NCI-H82 treated with DMSO at 0.1 percent for 48 hours (cell line): ENCODE results near the gene DUOX1.
A peak's percentile ranks its signal among the peaks of the same experiment; 100 is the strongest.

Experiments
- DNase-seq: peaks from one replicate; lab custom pipeline; 2025; ENCODE audit not compliant: unreplicated experiment; lab: John Stamatoyannopoulos, UW

Gene DUOX1

DNA sequence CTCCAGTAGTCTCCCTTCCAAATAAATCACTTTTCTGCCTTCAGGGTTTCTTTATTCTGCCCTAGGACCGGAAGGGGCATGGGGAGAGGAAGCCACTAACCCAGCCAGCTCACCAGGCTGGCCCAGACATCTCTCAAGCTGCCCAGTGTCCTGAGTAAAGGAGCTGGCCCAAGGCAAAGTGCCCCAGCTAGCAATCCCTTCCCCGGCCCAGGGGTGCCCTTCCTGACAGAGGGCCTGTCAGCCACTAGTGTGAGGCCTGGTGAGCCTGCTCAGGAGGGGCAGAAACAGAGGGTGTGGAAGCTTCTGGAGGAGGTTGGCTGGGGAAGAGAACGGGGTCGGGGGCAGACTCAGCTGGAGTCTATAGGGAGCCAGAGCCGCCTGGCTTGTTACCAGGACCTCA, 35.7 kb downstream of the DUOX1 start:
- DNase-seq = no peak

DNA sequence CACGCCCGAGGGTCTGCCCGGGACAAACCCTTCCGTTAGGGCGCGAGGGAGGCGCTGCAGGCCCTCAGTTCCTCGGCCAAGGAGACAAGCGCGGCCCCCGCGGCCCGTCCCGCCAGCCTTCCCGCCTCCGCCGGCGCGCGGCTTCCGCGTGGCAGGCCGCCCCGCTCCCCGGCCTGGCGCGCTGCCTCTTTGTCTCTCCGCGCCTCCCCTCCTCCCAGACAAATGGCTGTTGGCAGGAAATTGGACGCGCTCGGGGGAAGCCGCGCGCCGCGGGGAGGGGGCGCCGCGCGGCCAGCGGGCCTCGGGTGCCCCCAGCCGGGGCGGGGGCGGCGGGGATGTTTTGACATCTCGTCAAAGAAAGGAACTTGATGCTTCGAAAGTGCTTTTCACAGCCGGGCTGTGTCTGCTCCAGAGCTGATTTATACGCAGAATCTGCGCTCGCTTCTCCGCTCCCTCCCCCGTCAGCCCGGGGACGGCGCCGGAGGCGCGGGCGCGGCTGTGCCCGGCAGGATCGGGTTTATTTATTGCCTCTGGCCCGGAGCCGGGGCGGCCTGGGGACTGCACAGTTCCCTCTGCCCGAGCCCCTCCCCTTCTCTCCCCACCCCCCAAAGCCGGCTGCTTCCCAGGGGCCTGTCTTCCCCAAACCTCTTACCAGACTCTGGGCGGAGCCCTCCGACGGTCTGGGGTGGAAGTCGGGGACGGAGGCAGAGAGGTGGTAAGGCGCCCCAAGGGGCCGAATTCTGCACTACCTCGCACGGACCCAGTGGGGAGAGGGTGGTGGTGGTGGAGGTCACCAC, 37.2 kb downstream of the DUOX1 start:
- peak; percentile 41 for DNase-seq

DNA sequence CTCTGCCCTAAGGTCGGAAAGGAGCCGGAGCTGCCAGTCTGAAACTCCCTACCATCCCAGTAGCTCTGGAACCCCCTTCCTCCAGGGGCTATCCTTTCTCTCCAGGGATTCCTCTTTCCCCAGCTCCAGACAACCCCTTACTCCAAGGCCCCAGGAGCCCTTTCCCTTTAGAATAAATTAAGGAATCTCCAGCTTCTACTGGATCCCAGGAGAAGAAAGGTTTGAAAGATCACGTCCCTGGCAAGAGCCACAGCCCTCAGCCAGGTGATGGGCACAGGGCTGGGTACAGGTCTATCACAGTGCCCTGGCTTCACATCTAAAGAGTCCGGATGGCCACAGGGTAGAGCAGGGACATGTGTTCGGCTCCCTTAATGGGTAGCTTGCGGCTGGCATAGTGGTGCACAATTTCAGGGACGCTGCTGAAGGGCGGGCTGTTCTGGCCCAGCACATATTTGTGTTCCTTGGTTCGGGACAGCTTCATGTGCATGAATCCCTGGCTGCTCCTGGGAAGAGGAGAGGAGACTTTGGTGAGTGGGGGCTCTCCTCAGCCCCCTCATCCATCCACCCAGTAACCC, 37.9 kb downstream of the DUOX1 start:
- DNase-seq = no peak

DNA sequence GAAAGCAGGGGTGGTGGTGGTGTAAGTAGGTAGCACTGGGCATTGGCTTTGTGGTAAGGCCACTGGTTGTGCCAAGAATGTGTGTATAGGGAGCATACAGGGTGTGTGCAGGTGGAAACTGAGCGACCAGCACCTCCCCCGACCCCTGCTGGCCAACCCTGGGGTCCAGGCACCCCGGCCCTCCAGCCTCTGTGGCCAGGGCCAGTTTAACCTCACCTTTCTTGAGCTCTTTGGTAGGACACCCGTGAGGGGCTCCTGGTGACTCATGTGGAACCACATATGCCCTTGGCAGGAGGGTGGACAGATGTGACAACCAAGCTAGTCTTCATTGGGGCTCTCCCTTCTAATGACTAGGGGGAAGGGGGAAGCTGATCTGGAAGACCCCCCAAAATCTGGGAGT, 38.5 kb downstream of the DUOX1 start:
- DNase-seq = no peak

DNA sequence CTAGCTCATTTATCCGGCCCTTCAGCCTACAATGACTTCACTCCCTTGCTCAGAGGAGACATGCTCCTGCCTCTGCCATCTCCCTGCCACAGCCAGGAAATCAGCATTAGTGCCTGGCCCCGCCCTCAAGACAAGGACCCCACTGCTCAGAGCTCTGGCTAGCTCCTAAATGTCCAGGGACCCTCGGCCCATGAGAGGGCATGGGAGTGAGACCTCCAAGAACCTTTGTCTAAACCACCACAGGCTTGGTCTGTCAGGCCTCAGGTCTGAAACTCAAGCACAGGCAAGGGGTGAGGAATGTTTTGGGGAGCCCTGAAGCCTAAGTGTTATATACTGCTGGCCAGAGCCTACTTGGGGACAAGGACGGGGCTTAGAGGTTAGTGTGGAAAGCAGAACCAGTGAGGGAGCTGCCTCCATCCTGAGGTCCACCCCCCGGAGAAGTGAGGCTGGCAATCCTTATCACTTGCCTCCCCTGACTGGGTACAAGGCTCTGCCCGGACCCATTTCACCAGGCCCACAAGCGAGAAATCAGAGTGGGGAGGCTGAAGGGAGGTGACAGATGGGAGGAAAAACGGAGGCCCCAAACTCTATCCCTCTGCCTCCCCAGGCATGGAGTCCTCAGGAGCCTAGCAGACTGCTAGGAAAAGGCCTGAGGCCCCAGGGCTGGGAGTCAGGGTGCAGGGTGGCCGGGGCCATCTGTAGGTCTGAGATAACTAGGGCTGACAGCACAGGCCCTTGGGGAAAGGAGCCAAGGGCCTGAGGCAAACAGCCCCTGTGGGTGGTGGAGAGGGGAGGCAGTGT, 39.2 kb downstream of the DUOX1 start:
- no peak for DNase-seq

DNA sequence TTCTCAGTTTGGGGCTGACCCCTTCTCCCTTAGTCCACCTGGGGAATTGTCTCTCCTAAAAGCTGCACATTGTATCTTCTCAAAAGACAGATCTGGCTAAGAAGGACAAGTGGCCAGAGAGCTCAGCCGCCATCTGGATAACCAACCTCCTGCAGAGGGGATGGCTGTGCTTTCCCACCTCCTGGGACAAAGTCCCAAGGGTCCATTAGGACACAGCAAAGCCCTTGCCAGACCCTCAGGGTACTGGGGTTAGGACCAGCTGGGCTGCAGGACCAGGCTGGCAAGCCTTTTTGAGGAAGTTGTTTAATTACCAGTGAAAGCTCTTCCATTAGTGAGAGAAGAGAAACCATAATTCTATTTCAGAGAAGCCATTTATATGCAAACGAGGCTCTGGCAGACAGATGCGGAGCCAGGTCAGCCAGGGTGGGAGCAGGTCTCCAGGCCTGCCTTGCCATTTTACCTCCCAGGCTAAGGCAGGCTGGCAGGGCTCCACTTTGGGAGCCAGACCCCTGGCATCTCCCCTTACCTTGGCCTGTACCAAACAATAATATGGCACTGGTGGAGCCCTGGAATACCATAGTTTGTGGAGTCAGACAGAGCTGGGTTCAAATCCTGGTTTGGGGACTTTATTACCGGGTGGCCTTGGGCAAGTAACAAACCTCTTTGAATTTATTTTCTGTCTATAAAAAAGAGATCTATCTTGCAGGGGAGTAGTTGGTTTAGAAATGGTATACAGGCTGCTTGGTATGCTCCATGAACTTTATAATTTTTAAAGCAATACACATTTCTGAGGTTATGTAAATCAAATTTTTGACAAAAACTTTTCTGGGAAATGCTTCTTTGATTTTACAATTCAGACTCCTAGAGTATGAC, 40.0 kb downstream of the DUOX1 start:
- peak; percentile 39 for DNase-seq

DNA sequence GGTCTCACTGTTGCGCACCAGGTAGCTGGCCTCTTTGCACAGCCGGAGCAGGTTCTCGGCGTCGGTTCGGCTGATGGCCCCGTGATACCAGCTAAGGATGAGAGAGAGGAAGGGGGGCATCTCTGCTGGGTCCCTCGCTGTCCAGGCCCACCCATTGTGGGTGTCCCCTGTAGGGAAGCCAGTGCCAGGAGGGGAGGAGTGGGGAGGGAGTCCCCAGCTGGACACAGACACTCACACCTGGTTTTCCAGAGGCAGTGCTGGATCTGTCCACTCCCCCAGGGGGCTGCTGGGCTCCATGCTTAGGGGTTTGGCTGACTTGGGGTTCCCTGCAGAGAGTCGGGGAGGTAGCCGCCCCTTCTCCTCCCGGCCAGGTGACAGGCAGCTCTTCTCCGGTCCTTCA, 42.1 kb downstream of the DUOX1 start:
- no peak for DNase-seq

DNA sequence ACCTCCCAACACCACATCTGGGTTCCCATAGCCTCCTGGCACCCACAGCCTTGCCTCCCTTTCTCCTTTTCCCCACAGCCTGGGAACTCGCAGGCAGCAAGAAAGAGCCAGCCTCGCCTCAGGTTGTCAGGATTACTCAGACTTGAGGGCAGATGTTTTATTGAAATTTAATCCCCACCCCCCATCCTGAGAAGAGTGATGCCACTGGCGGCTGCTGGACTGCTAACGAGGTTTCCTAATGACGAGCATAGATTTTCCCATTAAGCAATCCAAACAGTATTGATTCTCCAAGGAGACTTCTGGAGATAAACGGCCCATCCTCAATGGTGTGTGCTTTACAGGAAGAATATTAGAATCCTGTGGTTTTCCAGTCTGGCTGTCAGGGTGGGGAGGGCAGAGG, 44.3 kb downstream of the DUOX1 start:
- peak; percentile 2 for DNase-seq

DNA sequence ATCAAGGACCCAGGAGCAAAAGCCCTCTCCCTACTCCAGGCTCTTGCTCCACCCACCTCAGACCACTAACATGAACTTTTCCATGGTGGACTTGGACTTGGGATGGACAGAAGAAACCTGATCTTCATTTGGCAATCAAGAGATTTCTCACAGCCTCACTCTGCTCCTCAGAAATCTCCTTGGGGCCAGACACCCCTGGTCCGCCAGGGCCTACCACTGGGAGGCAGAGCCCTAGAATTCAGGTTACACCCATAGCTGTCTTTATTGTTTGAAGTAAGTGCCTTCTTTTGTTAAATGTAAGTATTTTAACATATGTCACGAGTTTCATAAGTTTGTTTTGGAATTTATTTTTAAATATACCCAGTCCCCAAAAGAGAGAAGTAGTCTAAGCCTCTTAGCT, 44.8 kb downstream of the DUOX1 start:
- DNase-seq = no peak

DNA sequence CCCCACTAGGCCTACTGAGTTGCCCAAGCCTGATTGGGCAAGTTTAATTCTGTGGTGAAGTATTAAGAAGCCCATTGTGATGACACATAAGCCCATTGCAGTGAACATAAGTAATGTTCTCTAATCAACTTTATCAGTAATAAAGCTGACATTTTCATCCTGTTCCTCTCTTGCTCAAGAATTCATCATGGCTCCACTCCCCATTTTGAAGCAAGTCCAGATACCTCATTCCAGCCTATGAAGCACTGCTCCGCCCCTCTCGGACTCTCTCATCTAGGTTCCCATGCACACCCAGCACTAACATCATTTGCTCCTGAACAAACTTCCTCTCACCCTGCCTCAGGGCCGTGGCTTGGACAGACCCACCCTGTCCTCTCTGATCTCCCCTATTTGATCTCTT, 47.5 kb downstream of the DUOX1 start:
- no peak for DNase-seq

DNA sequence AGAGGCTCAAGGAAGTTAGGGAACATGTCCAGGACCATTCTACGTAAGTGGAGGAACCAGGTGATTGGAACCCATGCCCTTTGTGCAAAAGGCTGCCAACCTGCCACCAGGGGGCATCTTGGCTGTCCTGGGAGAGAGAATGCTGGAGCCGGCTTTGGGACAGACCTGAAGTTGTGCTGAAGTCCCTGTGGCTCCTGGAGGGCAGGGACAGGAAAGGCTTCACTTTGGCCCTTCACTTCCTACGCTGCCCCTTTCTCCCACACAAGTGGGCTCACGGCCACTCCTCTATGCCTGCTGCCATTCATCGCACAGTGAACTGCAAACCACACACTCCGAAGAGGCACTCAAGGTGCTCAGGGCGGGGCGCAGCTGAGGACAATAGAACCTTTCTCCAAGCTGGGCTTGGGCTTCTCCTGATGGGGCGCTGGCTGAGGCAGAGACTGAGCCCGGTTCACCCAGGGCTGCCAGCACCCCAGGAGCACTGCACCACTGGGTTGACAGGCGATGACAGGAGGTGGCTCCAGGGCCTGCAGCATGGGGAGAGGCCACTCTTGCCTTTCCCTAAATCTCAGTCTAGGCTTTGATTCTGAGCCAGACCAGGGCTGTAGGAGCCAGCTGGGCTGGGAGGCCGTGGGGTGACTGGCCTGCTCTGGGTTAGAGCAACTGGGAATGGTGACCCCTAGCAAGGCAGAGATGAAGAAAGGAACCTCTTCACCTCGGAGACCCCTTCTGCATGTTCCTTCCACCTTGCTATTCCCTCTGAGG, 49.6 kb downstream of the DUOX1 start:
- no peak for DNase-seq

DNA sequence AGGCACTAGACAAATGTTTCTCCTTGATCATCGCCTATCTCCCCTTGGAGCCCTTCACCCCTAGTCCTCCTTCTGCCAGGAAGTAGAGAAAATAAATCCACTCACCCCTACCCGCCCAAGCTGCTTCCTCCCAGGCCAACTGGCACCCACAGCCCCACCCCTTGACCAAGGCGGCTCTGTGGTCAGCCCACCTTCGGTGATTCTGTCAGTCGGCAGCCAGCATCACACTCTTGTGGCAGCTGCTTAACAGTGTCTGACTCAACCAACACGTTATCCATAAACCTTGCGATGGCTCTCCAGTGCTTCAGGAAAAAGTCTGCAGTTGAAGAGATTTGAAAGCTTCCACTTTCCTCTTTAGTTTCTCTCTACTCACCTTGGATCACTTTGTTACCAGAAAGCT, 50.4 kb downstream of the DUOX1 start:
- DNase-seq = no peak

DNA sequence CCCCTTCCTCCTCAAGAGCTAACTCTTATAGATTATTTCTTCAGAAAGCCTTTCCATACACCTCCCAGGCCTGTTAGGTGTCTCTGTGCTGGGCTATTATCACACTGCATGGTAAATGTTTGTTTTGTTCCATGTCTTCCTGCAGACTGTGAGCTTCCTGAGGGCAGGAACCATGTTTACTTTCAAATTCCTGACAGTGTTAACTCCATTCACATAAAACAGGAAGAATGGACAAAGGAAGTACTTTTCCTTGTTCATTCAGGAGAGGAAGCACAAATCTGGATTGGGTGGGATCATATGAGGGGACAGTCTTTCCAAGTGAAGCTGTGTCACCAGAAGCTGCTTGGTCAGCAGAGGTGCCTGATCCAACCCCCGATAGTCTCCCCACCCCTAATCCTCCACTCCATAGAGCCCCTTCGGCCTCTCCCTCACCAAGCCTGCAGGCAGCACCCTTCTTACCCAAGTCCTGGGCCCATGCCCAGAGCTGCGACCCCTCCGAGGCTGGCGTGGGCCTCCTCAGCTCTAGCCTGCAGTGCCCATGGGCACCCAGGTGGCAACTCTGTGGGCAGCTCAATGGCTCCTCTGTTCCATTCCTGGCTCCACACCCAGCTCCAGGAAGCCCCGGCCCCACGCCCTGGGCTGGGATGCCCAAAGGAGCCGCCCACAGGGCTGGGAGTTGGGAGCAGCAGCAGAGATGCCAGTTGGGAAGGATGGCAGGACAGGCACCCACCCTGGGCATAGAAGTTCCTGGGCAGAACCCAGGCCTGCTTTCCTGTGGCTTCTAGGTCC, 51.0 kb downstream of the DUOX1 start:
- DNase-seq = no peak

DNA sequence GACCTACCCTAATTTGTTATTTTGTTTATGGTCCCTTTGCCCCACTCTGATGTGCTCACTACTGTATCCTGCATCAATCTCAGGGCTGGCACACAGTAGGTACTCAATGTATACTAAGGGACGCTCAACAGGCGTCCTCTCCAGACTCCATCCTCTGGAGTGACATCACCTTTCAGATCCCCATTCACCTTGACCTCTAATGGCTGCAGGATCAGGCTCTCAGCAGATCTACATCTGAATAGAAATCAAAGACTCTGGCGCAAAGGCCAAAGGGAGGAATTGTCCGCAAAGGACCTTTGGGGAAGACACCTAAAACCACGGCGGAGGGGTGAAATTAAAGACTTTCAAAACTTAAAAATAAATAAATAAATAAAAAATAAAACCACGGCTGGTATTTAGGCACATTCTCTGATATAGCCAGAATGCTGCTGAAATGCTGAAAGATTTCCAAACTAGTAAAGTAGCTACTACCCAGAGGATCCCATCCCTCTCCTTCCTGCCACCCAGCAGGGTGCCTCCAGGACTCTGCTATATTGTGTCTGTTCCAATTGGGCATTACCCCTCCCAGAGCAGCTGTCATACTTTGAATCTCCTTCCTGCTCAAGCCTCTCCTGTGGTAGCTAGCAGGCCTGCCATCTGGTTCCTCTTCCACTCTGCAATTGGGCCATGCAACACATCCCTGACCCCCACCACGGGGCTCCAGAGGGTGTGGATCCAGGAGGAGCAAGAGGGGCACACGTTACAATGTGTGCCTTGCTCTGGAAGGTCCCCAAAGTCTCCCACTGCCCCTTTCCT, 51.9 kb downstream of the DUOX1 start:
- DNase-seq = peak; percentile 87

DNA sequence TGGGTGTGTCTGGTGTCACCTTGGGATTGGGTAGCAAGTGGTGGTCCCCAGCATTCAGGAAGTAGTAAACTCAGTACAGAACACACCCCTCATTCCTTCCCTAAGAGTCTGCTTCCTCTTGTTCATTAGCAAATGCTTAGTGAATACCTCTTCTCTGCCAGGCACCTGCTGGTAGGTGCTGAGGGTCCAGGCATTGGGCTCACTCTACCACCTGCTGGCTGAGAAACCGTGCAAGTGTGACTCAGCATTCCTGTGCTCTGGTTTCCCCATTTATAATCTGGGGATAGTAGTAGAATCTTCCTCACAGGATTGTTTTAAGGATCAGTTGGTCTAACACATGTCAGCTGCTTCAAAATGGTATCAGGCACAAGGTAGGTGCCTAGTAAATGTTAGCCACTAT, 53.2 kb downstream of the DUOX1 start:
- DNase-seq = no peak

DNA sequence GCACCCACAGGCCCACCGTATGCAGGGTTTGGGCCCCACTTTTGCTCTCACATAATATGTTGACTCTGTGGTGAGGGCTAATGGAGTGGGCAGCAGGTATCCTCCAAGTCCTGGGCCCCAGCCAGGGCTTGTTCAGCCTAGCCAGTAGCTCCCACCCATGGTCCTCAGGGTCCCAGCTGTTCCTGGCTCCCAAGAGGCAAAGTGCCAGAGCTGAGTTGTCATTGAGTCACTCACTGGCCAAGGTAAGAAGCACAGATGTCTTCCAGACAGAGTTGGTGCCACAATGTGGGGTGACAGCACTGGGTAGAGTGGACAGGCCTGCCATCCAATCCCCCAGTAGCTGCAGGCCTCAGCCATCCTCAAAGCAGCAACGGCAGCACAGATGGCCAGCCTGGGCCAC, 53.7 kb downstream of the DUOX1 start:
- DNase-seq = no peak

DNA sequence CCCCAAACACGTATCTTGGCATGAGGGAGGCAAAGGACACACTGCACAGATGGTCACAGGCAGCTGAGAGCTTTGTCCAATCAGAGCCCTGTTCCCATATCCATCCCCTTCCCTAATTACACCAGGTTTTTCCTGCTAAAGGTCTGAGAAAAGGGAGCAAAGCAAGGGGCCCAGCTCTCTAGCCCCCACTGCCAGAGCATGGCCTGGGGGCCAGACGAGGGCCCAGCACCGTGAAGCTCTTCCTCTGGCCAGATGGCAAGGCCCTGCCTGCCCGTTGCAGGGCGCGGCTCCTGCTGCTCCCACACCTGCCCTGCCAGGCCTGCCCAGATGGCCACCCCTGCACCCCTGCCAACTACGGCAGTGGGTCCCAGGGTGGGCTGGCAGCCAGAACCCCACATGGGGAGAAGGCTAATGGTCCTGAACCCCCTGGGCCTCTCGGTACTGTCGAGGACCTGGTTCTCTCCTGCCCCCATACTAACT, 54.8 kb downstream of the DUOX1 start:
- DNase-seq = peak; percentile 23

DNA sequence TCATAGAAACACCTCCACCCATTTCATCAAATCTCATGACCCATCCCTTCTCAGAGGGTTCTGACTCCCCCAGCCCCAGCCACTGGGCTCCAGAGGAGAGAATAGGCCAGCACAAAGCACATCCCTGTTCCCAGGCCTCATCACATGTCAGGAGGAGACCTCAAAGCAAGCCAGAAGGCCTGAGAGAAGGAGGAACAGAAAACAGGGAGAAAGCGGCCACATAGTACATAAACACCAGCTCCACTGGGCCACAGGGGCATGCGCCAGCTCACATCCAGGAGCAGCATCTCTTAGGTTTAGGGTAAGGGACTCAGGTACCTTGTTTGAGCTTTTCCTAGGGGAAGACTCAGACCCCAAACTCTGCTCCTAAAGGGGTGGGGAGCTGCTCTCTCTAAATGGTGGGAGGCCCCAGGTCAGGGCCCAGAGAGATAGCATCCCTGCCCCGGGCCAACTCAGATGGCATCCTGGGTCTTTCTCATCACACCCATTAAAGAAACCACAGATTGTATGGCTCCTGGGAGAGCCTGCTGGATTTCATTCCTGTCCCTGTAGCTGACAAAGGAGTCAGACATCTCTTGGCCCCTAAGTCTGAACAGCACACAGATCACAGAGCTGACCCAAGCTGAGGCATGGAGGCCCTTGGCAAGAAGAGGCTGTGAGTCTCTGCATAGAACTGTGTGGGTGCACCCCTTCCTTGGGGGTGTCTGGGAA, 55.4 kb downstream of the DUOX1 start:
- DNase-seq = no peak
